ENCODE results near the gene RAD54L. TPM values are rescaled to one million over a fixed set of nuclear protein-coding genes. Genes with fewer than 3 reads are reported as not detected.
"Not testable (repeated sequence)": the region's sequence is repeated elsewhere in the genome, so short reads cannot be mapped to it uniquely, and the experiment has no call there.

RAD54L gene
- total RNA-seq, 2 experiments from 2014 or later: 64.2 to 73.4 TPM

- CTCF ChIA-PET: interaction anchor here (0.6 to 1.6 kb wide), 5 partner anchors 9 to 103 kb away, joined by 4 to 13 read pairs (median 5); partner anchors contain the start of genes NSUN4 and RAD54L
- ATAC-seq (peak; percentile 5), DNase-seq (peak; percentile 48)
- peaks cover 38% of the 10 kb centered on the region for H3K4me1 Mint-ChIP-seq
- H3K36me3 Mint-ChIP-seq (ENCODE audit: low read depth): peaks cover 26% of the 10 kb centered on the region
- intact Hi-C loops (cut with DNase I, micrococcal nuclease): loop anchor here (1.0 to 2.0 kb wide), 7 partner anchors 16 to 616 kb away; partner anchors contain the start of genes NSUN4 (in 2 of the 2), RAD54L (in 2 of the 2), GPBP1L1 (in 1 of the 2) and IPP (in 1 of the 2)
- H3K9me3 Mint-ChIP-seq (ENCODE audit: low read depth): no peaks in the 10 kb centered on the region
- no peaks in the 10 kb centered on the region for H3K27me3 Mint-ChIP-seq
- peak overlapping the region; percentile 95 for H3K4me3 Mint-ChIP-seq
- H3K27ac Mint-ChIP-seq: peak overlapping the region; percentile 95
- POLR2A ChIA-PET: interaction anchor here (0.5 to 2.8 kb wide), 8 partner anchors 12 to 615 kb away, joined by 3 to 11 read pairs (median 5); partner anchors contain the start of genes KNCN, MKNK1, NSUN4 and RAD54L
Observed at GRCh38 chr1:46302641-46303037, 55.1 kb downstream of the RAD54L start.

- DNase-seq (peak; percentile 96), ATAC-seq (peak; percentile 88)
- intact Hi-C loops (cut with DNase I, micrococcal nuclease): loop anchor here (1.0 to 2.0 kb wide), 7 partner anchors 17 to 617 kb away; partner anchors contain the start of genes NSUN4 (in 2 of the 2), RAD54L (in 2 of the 2), GPBP1L1 (in 1 of the 2) and IPP (in 1 of the 2)
- Mint-ChIP-seq H3K4me1 (peaks cover 44% of the 10 kb centered on the region), H3K27ac (peak within 1 kb of the TSS; percentile 95), H3K27me3 (no peaks in the 10 kb centered on the region), H3K9me3 (ENCODE audit: low read depth) (no peaks in the 10 kb centered on the region), H3K4me3 (peak within 1 kb of the TSS; percentile 95), H3K36me3 (ENCODE audit: low read depth) (peaks cover 26% of the 10 kb centered on the region)
- CTCF ChIA-PET: interaction anchor here (0.5 to 1.6 kb wide), 11 partner anchors 9 to 1583 kb away, joined by 3 to 13 read pairs (median 4); partner anchors contain the start of genes NSUN4 and RAD54L
- POLR2A ChIA-PET: interaction anchor here (0.5 to 2.8 kb wide), 10 partner anchors 12 to 616 kb away, joined by 3 to 11 read pairs (median 6); partner anchors contain the start of genes KNCN, MKNK1, NSUN4 and RAD54L
Observed at GRCh38 chr1:46303038-46303871, 55.7 kb downstream of the RAD54L start, which contains the start of the genes LRRC41 and UQCRH. TSS of gene LRRC41 (minus strand) at chr1:46303616. CDS start at chr1:46303322, 294 bp downstream. TSS of gene UQCRH (plus strand) at chr1:46303698. CDS start at chr1:46303767, 69 bp downstream.

- intact Hi-C loops (cut with DNase I, micrococcal nuclease): loop anchor here (1.0 to 2.0 kb wide), 7 partner anchors 18 to 618 kb away; partner anchors contain the start of genes NSUN4 (in 2 of the 2), RAD54L (in 2 of the 2), GPBP1L1 (in 1 of the 2) and IPP (in 1 of the 2)
- DNase-seq (no peak), ATAC-seq (no peak)
- H3K27ac Mint-ChIP-seq: peak overlapping the region; percentile 95
- H3K9me3 Mint-ChIP-seq (ENCODE audit: low read depth): no peaks in the 10 kb centered on the region
- peaks cover 29% of the 10 kb centered on the region for H3K36me3 Mint-ChIP-seq (ENCODE audit: low read depth)
- peaks cover 44% of the 10 kb centered on the region for H3K4me1 Mint-ChIP-seq
- peak overlapping the region; percentile 95 for H3K4me3 Mint-ChIP-seq
- ChIA-PET POLR2A (interaction anchor here (0.6 to 2.8 kb wide), 5 partner anchors 37 to 617 kb away, joined by 5 to 11 read pairs (median 8); partner anchors contain the start of genes NSUN4 and RAD54L), CTCF (interaction anchor here (0.6 to 1.6 kb wide), 10 partner anchors 11 to 119 kb away, joined by 3 to 13 read pairs (median 3); partner anchors contain the start of genes NSUN4 and RAD54L)
- H3K27me3 Mint-ChIP-seq: no peaks in the 10 kb centered on the region
Observed at GRCh38 chr1:46303872-46304326, 56.3 kb downstream of the RAD54L start.

GRCh38 chr1:46306159-46306530 is 58.6 kb downstream of the RAD54L start:
- POLR2A ChIA-PET: no interaction called here
- ATAC-seq: no peak
- no peaks in the 10 kb centered on the region for H3K9me3 Mint-ChIP-seq (ENCODE audit: low read depth)
- intact Hi-C loops (cut with DNase I, micrococcal nuclease): no loop called here
- H3K4me3 Mint-ChIP-seq: peak overlapping the region; percentile 23
- H3K27ac Mint-ChIP-seq: no peak overlapping the region
- H3K27me3 Mint-ChIP-seq: no peaks in the 10 kb centered on the region
- CTCF ChIA-PET: no interaction called here
- H3K4me1 Mint-ChIP-seq: peaks cover 35% of the 10 kb centered on the region
- DNase-seq: no peak
- peaks cover 43% of the 10 kb centered on the region for H3K36me3 Mint-ChIP-seq (ENCODE audit: low read depth)

GRCh38 chr1:46309401-46310159 is 62.0 kb downstream of the RAD54L start:
- ChIA-PET POLR2A (no interaction called here), CTCF (interaction anchor here (1.4 kb wide), 1 partner anchor 12 kb away, joined by 5 read pairs; no protein-coding TSS in a partner anchor)
- Mint-ChIP-seq H3K4me3 (no peak overlapping the region), H3K9me3 (ENCODE audit: low read depth) (no peaks in the 10 kb centered on the region), H3K27ac (no peak overlapping the region), H3K27me3 (no peaks in the 10 kb centered on the region), H3K4me1 (peaks cover 27% of the 10 kb centered on the region), H3K36me3 (ENCODE audit: low read depth) (peaks cover 52% of the 10 kb centered on the region)
- DNase-seq: no peak
- intact Hi-C loops (cut with DNase I, micrococcal nuclease): no loop called here
- ATAC-seq: no peak

- intact Hi-C loops (cut with DNase I, micrococcal nuclease): no loop called here
- Mint-ChIP-seq H3K9me3 (ENCODE audit: low read depth) (no peaks in the 10 kb centered on the region), H3K27me3 (no peaks in the 10 kb centered on the region), H3K36me3 (ENCODE audit: low read depth) (peaks cover 55% of the 10 kb centered on the region), H3K4me1 (peaks cover 23% of the 10 kb centered on the region), H3K4me3 (no peak overlapping the region), H3K27ac (no peak overlapping the region)
- ChIA-PET CTCF (interaction anchor here (1.4 kb wide), 1 partner anchor 13 kb away, joined by 5 read pairs; no protein-coding TSS in a partner anchor), POLR2A (interaction anchor here (0.6 kb wide), 1 partner anchor 146 kb away, joined by 3 read pairs; no protein-coding TSS in a partner anchor)
- DNase-seq: no peak
- ATAC-seq: no peak
Observed at GRCh38 chr1:46310321-46310720, 62.8 kb downstream of the RAD54L start.

- no peak for ATAC-seq
- ChIA-PET POLR2A (no interaction called here), CTCF (no interaction called here)
- intact Hi-C loops (cut with DNase I, micrococcal nuclease): no loop called here
- no peaks in the 10 kb centered on the region for H3K4me1 Mint-ChIP-seq
- H3K27me3 Mint-ChIP-seq: no peaks in the 10 kb centered on the region
- peaks cover 42% of the 10 kb centered on the region for H3K36me3 Mint-ChIP-seq (ENCODE audit: low read depth)
- DNase-seq: no peak
- no peak overlapping the region for H3K27ac Mint-ChIP-seq
- H3K4me3 Mint-ChIP-seq: no peak overlapping the region
- no peaks in the 10 kb centered on the region for H3K9me3 Mint-ChIP-seq (ENCODE audit: low read depth)
Observed at GRCh38 chr1:46315669-46316403, 68.3 kb downstream of the RAD54L start.

GRCh38 chr1:46317323-46317722 is 69.8 kb downstream of the RAD54L start:
- Mint-ChIP-seq H3K4me3 (no peak overlapping the region), H3K36me3 (ENCODE audit: low read depth) (peaks cover 32% of the 10 kb centered on the region), H3K27ac (no peak overlapping the region), H3K27me3 (no peaks in the 10 kb centered on the region), H3K4me1 (no peaks in the 10 kb centered on the region), H3K9me3 (ENCODE audit: low read depth) (no peaks in the 10 kb centered on the region)
- no peak for DNase-seq
- intact Hi-C loops (cut with DNase I, micrococcal nuclease): no loop called here
- no peak for ATAC-seq
- POLR2A ChIA-PET: interaction anchor here (0.7 to 1.1 kb wide), 2 partner anchors 9 to 16 kb away, joined by 3 to 4 read pairs; no protein-coding TSS in a partner anchor
- CTCF ChIA-PET: interaction anchor here (0.6 to 1.4 kb wide), 4 partner anchors 9 to 41 kb away, joined by 3 to 4 read pairs (median 3); partner anchors contain the start of gene NSUN4

GRCh38 chr1:46319301-46319700 is 71.7 kb downstream of the RAD54L start:
- DNase-seq; intact Hi-C loops (cut with DNase I, micrococcal nuclease); H3K27me3 Mint-ChIP-seq; H3K4me3 Mint-ChIP-seq; CTCF ChIA-PET; H3K4me1 Mint-ChIP-seq; H3K27ac Mint-ChIP-seq; H3K9me3 Mint-ChIP-seq (ENCODE audit: low read depth); ATAC-seq: not testable (repeated sequence)
- POLR2A ChIA-PET: interaction anchor here (0.6 kb wide), 1 partner anchor 9 kb away, joined by 5 read pairs; no protein-coding TSS in a partner anchor
- H3K36me3 Mint-ChIP-seq (ENCODE audit: low read depth): peaks cover 22% of the 10 kb centered on the region

Measured in activated CD4-positive, alpha-beta T cell treated with anti-CD3 and anti-CD28 coated beads for 36 hours (primary cell).